Mononuclear cell (primary cell): ENCODE results near the gene FYB2. TPM values are rescaled to one million over a fixed set of nuclear protein-coding genes. Genes with fewer than 3 reads are reported as not detected.

Source experiments
- H3K27me3 ChIP-seq: 2 replicates; pipeline ENCODE4 v1.6.0; 2011; ENCODE audit warnings: low read length, control low read depth; ENCODE audit not compliant: insufficient read depth
- H3K4me1 ChIP-seq: 2 replicates; pipeline ENCODE4 v1.5.1; 2011; ENCODE audit warnings: mild to moderate bottlenecking, low read length, control low read depth; ENCODE audit not compliant: insufficient read depth
- H3K4me3 ChIP-seq: 2 replicates; pipeline ENCODE4 v1.5.1; 2011; ENCODE audit warnings: mild to moderate bottlenecking, low read length, moderate library complexity
- H3K9me3 ChIP-seq: 2 replicates; pipeline ENCODE4 v1.5.1; 2011; ENCODE audit warnings: low read depth, mild to moderate bottlenecking, control low read depth, low read length
- total RNA-seq: library from RNA; depleted of rRNA; stranded (reverse); fragments of >200 nt; gene quantifications from one replicate; pipeline ENCODE4 v1.2.3, GENCODE V29; 2012

The FYB2 gene
- total RNA-seq, 1 donor: not detected

DNA sequence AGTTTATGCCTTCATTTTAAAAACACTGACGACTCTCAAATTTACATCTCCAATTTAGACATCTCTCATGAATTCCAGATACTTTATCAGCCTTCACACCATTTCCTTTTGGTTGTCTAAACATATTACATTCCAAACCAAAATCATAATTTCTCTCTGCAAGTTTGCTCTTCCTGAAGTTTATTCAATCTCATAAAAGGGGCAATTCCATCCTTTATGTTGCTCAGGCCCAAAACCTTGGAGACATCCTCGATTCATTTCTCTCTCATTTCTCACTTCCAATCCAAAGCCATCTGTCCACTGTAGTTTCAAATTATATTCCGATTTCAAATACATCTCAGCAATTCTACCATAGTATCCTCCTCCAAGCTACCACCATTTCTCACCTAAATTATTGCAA, 74.0 kb downstream of the FYB2 start:
- Histone ChIP-seq H3K27me3 (peaks cover 3% of the 10 kb centered on the region), H3K4me3 (no peak overlapping the region), H3K9me3 (no peaks in the 10 kb centered on the region), H3K4me1 (no peaks in the 10 kb centered on the region)

DNA sequence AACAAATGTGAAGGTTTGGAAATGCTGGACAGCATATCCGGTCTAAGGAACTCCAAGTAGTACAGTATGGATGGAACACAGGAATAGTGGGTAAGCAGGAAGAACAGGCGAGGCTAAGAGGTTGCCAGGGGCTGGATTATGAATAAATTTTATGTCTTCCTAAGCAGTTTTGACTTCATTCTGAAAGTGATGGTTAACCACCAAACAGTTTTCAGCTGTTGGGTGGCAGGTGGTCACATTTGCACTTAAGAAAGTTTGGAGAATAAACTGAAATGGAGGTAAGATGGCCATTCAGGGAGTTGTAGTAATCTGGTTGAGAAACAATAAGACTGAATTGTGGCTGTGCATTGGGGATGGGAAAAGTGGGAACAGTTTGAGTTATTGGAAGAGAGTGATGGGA, 90.2 kb downstream of the FYB2 start:
- Histone ChIP-seq H3K4me3 (no peak overlapping the region), H3K4me1 (no peaks in the 10 kb centered on the region), H3K9me3 (no peaks in the 10 kb centered on the region), H3K27me3 (peaks cover 3% of the 10 kb centered on the region)

DNA sequence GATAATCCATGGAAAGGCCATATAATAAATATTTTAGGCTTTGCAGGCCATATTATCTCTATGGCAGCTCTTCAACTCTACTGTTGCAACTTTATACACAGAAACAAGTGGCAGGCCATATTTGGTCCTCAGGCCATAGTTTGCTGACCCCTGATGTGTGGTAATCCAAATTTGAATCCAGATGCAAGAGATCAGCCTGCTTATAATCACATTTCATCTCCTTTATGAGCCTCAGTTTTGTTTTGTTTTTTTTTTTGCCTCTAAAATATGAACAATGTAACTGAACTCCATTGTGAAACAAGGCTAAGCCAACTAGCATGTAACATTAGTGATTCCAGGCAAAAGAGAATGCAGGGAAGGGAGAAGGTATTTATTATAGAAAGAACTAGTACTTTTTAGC, 92.5 kb downstream of the FYB2 start:
- Histone ChIP-seq H3K4me1 (no peaks in the 10 kb centered on the region), H3K9me3 (no peaks in the 10 kb centered on the region), H3K4me3 (no peak overlapping the region), H3K27me3 (peaks cover 3% of the 10 kb centered on the region)

DNA sequence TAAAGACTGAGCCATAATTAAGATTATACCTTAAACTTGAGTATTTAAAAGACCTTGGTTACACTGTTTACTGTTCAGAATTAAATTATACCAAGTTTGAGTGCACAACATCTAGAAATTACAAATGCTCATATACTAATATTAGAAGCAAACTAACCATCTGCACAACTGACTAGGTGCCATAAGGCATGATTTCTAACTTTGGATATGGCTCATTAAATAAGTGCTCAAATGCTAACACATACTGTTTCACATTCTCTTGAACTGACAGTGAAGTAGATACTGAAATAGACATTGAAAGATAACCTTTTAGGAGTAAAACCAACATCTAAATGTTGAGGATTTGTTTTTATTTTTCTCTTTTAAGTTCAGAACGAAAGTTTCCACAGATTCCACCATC, 100.0 kb downstream of the FYB2 start:
- Histone ChIP-seq H3K4me3 (no peak overlapping the region), H3K9me3 (no peaks in the 10 kb centered on the region), H3K4me1 (no peaks in the 10 kb centered on the region), H3K27me3 (no peaks in the 10 kb centered on the region)

DNA sequence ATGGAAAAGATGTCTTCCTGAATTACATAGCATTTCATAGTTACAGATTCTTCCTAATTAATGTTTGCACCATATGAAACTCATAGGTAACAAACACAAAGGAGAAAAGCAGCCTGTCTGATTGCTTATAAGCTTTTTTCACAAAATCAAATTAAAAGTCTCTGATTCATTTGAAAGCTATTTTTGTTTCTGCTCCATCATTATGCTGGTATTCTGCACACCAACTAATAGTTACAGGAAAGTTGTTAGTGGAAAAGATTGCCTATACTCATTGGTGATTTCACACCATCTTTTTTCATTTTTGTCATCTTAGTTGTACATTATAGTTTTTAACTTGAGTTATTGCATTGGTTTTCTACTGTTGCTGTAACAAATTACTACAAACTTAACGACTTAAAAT, 104.0 kb downstream of the FYB2 start:
- H3K4me3 ChIP-seq: no peak overlapping the region
- no peaks in the 10 kb centered on the region for H3K4me1 ChIP-seq
- H3K27me3 ChIP-seq: peaks cover 3% of the 10 kb centered on the region
- no peaks in the 10 kb centered on the region for H3K9me3 ChIP-seq

DNA sequence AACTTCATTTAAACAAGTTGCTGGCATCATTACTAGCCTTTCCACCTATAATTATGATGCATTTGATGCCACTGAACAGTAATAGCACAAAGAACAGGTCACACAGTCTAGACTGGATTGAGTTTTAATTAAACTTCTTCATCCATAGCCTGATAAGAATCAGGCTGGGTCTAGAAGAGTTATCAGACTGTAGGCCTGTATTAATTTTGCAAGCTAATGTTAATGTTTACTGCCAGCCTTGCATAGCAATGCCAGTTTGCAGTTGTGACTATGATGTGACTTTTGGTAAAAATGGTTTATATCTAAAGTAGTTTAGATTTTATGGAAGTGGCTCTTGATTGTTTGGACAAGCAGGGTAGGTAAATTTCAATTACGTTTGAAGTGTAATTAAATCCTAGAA, 106.1 kb downstream of the FYB2 start:
- Histone ChIP-seq H3K27me3 (peaks cover 3% of the 10 kb centered on the region), H3K4me3 (no peak overlapping the region), H3K9me3 (no peaks in the 10 kb centered on the region), H3K4me1 (no peaks in the 10 kb centered on the region)

DNA sequence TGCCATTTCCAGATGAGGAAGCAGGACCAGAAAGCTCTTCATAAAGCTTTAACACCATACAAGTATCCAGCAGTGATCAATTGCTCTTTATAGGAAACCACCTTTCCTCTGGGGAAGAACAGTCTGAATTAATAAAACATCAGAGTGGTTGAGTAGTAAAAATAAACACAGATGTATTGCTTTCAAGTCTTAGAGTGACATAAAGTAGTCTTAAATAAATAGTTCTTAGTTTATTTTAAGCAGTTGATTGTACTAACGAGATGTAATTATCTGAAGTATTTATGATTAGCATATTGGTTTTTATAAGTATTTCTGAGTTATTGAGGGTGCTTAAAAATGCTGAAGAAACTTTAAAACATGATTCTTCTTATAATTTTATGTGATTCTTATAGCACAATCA, 107.1 kb downstream of the FYB2 start:
- H3K4me3 ChIP-seq: no peak overlapping the region
- H3K27me3 ChIP-seq: peaks cover 3% of the 10 kb centered on the region
- H3K9me3 ChIP-seq: no peaks in the 10 kb centered on the region
- no peaks in the 10 kb centered on the region for H3K4me1 ChIP-seq

DNA sequence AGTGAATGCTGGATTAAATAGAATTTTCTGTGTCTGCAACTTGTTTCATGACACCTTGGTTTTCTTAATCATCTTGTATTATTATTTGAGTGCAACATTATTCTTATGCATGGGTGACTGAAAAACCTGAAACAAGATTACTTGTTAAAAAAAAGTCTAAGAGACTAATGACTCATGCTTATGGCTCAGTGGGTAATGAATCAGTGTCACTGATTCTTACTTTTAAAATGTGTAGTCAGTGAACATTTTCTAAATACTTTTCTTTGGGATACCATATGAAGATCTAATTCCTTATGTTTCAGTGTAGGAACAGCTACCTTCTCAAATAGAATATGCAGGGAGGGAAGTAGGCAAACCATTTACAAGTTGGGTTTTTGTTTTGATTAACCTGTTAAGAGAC, 108.6 kb downstream of the FYB2 start:
- Histone ChIP-seq H3K27me3 (peaks cover 3% of the 10 kb centered on the region), H3K9me3 (no peaks in the 10 kb centered on the region), H3K4me3 (no peak overlapping the region), H3K4me1 (no peaks in the 10 kb centered on the region)

DNA sequence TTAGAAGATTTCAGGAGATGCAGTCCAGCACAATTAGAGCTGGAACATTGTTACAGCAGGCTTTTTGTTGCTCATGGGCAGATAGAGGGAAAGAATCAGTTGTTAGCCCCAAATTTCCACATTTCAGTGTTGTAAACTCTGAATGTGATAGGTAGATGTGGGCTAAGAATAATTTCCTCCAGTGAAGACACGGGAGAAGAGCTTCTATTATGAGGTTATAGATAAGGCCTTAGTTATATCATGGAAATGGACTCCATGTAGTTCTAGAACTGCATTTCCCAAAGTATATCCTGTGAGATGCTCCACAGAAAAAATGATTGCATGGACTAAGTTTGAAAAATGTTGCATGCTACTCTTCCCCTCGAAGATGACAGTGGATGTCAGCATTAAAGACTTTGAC, 109.2 kb downstream of the FYB2 start:
- H3K9me3 ChIP-seq: no peaks in the 10 kb centered on the region
- H3K4me3 ChIP-seq: no peak overlapping the region
- peaks cover 3% of the 10 kb centered on the region for H3K27me3 ChIP-seq
- no peaks in the 10 kb centered on the region for H3K4me1 ChIP-seq

DNA sequence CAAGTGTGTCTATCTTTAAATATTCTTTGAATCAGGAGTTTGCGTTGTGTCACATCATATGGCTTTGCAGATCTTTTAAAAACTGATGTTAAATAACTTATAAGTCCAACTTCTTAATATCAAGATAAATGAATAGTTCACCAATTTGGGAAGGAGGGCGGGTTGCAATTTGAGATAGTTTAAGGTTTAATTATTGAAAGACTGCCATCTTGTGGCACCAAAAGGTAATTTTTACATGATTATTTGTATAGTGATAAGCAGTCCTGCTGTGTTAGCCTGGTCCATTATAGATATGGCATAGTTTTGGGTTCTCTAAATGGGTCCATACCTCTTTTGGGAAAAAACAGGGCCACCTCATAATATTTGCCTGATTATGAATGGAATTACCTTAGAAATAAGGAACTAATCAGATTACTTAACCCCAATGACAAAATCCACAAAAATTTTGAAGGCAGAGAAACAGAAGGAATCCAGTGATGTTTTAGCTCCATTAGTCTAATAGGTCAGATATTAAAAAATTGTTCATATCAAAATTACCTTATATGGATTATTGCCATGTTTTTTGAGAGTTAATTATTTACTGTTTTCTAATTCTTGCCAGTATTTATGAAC, 109.8 kb downstream of the FYB2 start:
- H3K4me3 ChIP-seq: no peak overlapping the region
- H3K9me3 ChIP-seq: no peaks in the 10 kb centered on the region
- H3K27me3 ChIP-seq: peaks cover 3% of the 10 kb centered on the region
- no peaks in the 10 kb centered on the region for H3K4me1 ChIP-seq

DNA sequence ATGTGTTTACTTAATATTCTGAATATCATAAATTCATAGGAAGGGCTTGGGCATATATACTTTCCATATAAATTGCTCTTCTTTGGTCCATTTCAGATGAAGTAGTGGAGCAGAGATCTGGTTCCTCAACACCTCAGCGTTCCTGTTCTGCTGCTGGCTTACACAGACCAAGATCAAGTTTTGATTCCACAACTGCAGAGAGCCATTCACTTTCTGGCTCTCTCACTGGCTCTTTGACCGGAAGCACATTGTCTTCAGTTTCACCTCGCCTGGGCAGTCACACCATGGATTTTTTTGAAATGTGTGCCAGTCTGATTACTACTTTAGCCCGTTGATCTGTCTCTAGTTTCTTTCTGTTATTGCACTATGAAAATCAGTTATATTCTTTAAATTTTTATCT, 111.8 kb downstream of the FYB2 start:
- H3K4me3 ChIP-seq: no peak overlapping the region
- no peaks in the 10 kb centered on the region for H3K9me3 ChIP-seq
- no peaks in the 10 kb centered on the region for H3K4me1 ChIP-seq
- peaks cover 3% of the 10 kb centered on the region for H3K27me3 ChIP-seq

DNA sequence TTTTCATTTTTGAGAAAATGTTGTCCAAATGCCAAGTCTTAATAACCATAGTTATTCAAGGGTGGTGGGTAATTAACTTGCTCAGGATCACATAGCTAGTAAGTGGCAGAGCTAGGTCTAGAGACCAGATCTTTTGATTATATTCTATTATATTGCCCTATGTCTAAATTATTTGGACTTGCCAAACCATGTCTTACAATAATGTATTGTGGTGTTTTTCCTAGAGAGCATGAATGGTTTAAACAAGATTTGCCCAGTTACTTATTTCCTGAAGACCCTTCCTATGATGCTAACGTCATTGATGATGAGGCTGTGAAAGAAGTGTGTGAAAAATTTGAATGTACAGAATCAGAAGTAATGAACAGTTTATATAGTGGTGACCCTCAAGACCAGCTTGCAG, 115.5 kb downstream of the FYB2 start:
- no peak overlapping the region for H3K4me3 ChIP-seq
- H3K4me1 ChIP-seq: no peaks in the 10 kb centered on the region
- H3K9me3 ChIP-seq: peaks cover 4% of the 10 kb centered on the region
- no peaks in the 10 kb centered on the region for H3K27me3 ChIP-seq

DNA sequence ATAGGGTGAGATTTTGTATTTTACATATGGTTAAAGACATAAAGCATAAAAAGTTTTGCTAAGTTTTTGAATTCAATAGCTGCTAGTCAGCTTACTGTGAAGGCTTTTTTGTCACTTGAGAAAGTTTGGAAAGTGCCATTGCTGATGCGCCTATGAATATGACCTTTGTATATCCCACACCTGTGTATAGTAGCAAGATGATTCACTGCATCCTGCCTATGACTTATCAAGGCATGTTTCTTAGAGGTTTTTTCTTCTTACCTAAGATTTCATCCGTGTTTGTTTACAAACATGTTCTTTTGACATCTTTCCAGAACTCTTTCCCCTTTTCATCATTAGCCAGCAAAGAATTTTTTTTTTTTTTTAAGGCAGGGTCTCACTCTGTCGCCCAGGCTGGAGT, 122.5 kb downstream of the FYB2 start:
- Histone ChIP-seq H3K27me3 (peaks cover 3% of the 10 kb centered on the region), H3K4me1 (no peaks in the 10 kb centered on the region), H3K9me3 (peaks cover 4% of the 10 kb centered on the region), H3K4me3 (no peak overlapping the region)

DNA sequence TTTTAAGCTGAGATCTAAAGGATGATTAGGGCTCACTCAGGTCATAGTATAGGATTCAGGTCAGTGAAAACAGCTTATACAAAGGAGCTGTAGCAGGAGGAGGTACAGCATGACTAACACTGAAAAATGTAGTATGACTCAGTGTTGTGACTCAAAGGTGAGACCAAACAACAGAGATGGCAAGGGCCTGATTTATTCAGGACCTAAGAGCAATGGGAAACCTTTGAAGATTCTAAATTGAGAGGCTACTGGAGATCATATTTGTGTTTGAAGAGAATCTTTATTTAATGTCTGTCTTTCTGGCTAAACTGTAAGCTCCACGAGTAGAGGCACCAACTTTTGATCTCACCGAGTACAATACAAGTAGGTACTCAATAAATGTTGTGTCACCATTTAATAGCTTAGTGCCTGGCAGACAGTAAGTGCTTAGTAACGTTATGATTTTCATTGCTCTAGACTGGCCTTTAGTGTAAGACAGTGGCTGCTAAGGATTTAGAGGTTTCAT, 130.6 kb downstream of the FYB2 start:
- Histone ChIP-seq H3K9me3 (no peaks in the 10 kb centered on the region), H3K4me1 (no peaks in the 10 kb centered on the region), H3K27me3 (peaks cover 3% of the 10 kb centered on the region), H3K4me3 (no peak overlapping the region)

DNA sequence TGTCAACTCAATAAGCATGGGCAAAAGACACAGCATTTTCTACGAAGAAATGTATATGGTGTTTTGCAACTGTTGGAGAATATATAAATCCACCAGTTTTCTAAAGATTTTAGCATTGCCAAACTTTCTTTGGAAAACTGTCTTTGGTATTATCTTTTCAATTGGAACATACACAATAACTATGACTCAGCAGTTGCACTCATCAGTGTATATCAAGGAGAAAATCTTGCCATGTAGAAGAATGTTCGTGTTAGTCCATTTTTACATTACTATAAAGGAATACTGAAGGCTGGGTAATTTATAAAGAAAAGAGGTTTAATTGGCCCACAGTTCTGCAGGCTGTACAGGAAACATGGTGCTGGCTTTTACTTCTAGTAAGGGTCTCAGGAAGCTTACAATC, 133.0 kb downstream of the FYB2 start:
- Histone ChIP-seq H3K27me3 (no peaks in the 10 kb centered on the region), H3K9me3 (no peaks in the 10 kb centered on the region), H3K4me3 (no peak overlapping the region), H3K4me1 (no peaks in the 10 kb centered on the region)

DNA sequence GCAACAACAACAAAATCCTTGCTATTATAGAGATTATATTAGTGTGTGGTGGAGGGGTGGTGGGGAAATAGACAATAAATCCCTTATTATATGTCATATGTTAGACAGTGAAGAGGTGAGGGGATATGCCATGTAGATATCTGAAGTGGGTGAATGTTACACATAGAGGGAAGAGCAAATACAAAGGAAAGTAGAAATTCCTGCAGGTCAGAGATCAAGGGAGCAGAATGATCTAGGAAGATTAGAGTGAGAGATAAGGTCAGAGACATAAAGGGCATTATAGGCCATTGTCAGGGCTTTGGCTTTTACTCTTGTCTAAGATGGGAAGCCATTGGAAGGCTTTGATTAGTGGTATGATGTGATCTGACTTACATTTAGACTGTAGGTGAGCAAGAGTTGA, 135.6 kb downstream of the FYB2 start:
- no peaks in the 10 kb centered on the region for H3K9me3 ChIP-seq
- no peaks in the 10 kb centered on the region for H3K4me1 ChIP-seq
- H3K27me3 ChIP-seq: no peaks in the 10 kb centered on the region
- H3K4me3 ChIP-seq: no peak overlapping the region
